H9 (cell line): Measurements from ENCODE around the gene CPNE5. TPM values are rescaled to one million over a fixed set of nuclear protein-coding genes. Genes with fewer than 3 reads are reported as not detected.
A peak's percentile ranks its signal among the peaks of the same experiment; 100 is the strongest.

Experiments used
- DNase-seq: peaks from one replicate; pipeline ENCODE4 v3.0.0-alpha.2; 2017
- H2AFZ ChIP-seq: one replicate; pipeline ENCODE4 v1.6.1; 2013; ENCODE audit warnings: mild to moderate bottlenecking, low read length, control low read depth, moderate library complexity
- H2AK5ac ChIP-seq: 2 replicates; pipeline ENCODE4 v1.6.1; 2013; ENCODE audit warnings: low read length, control low read depth, mixed read lengths; ENCODE audit not compliant: insufficient read length
- H2BK120ac ChIP-seq: one replicate; pipeline ENCODE4 v1.6.1; 2013; ENCODE audit warnings: low read depth, mild to moderate bottlenecking, low read length, control low read depth, inconsistent platforms; ENCODE audit not compliant: poor library complexity, severe bottlenecking
- H2BK12ac ChIP-seq: 2 replicates; pipeline ENCODE4 v1.6.1; 2013; ENCODE audit warnings: low read length, control low read depth, mixed read lengths, low read depth; ENCODE audit not compliant: insufficient read length
- H2BK15ac ChIP-seq: 2 replicates; pipeline ENCODE4 v1.6.1; 2013; ENCODE audit warnings: low read depth, low read length, control low read depth
- H2BK20ac ChIP-seq: one replicate; pipeline ENCODE4 v1.6.1; 2013; ENCODE audit warnings: low read depth, mild to moderate bottlenecking, low read length, control low read depth, inconsistent platforms; ENCODE audit not compliant: poor library complexity, severe bottlenecking
- H2BK5ac ChIP-seq: 2 replicates; pipeline ENCODE4 v1.6.1; 2013; ENCODE audit warnings: low read length, control low read depth, mixed read lengths; ENCODE audit not compliant: insufficient read length
- H3K14ac ChIP-seq: 2 replicates; pipeline ENCODE4 v1.6.1; 2013; ENCODE audit warnings: low read length, control low read depth; ENCODE audit not compliant: insufficient read depth
- H3K18ac ChIP-seq: 2 replicates; pipeline ENCODE4 v1.6.1; 2013; ENCODE audit warnings: low read depth, mild to moderate bottlenecking, mixed read lengths, low read length, control low read depth; ENCODE audit not compliant: insufficient read length
- H3K23ac ChIP-seq: 2 replicates; pipeline ENCODE4 v1.6.1; 2013; ENCODE audit warnings: low read length, control low read depth, mixed read lengths, low read depth; ENCODE audit not compliant: insufficient read length
- H3K23me2 ChIP-seq: 2 replicates; pipeline ENCODE4 v1.6.1; 2013; ENCODE audit warnings: low read depth, mild to moderate bottlenecking, mixed read lengths, low read length, control low read depth; ENCODE audit not compliant: insufficient read length, poor library complexity, severe bottlenecking
- H3K27ac ChIP-seq: 2 replicates; pipeline ENCODE4 v1.5.1; 2013; ENCODE audit warnings: low read length, control low read depth, mixed read lengths, low read depth; ENCODE audit not compliant: insufficient read length
- H3K27me3 ChIP-seq: 2 replicates; pipeline ENCODE4 v1.6.1; 2013; ENCODE audit warnings: low read length, control low read depth, inconsistent platforms; ENCODE audit not compliant: insufficient read depth
- H3K4ac ChIP-seq: 2 replicates; pipeline ENCODE4 v1.6.1; 2013; ENCODE audit warnings: low read depth, mild to moderate bottlenecking, control low read depth, inconsistent platforms, low read length, moderate library complexity
- H3K4me1 ChIP-seq: 2 replicates; pipeline ENCODE4 v1.6.1; 2013; ENCODE audit warnings: low read length, control low read depth, inconsistent platforms; ENCODE audit not compliant: insufficient read depth
- H3K4me2 ChIP-seq: 2 replicates; pipeline ENCODE4 v1.6.1; 2013; ENCODE audit warnings: low read length, control low read depth, mixed read lengths; ENCODE audit not compliant: insufficient read length, insufficient read depth
- H3K56ac ChIP-seq: 2 replicates; pipeline ENCODE4 v1.6.1; 2013; ENCODE audit warnings: low read depth, mild to moderate bottlenecking, mixed read lengths, low read length, control low read depth; ENCODE audit not compliant: insufficient read length
- H3K79me1 ChIP-seq: 2 replicates; pipeline ENCODE4 v1.6.1; 2013; ENCODE audit warnings: low read depth, mild to moderate bottlenecking, moderate library complexity, low read length, control low read depth, inconsistent platforms; ENCODE audit not compliant: insufficient read depth, poor library complexity, severe bottlenecking
- H3K79me2 ChIP-seq: 2 replicates; pipeline ENCODE4 v1.6.1; 2013; ENCODE audit warnings: low read length, control low read depth, inconsistent platforms; ENCODE audit not compliant: insufficient read depth
- H3K9ac ChIP-seq: 2 replicates; pipeline ENCODE4 v1.6.1; 2013; ENCODE audit warnings: low read length, control low read depth, mixed read lengths; ENCODE audit not compliant: insufficient read length; ENCODE audit errors: extremely low read depth
- H3K9me3 ChIP-seq: one replicate; pipeline ENCODE4 v1.6.1; 2013; ENCODE audit warnings: low read depth, low read length, inconsistent platforms; ENCODE audit not compliant: control insufficient read depth
- H3T11ph ChIP-seq: one replicate; pipeline ENCODE4 v1.6.1; 2013; ENCODE audit warnings: mild to moderate bottlenecking, low read length, control low read depth, inconsistent platforms
- H4K20me1 ChIP-seq: one replicate; pipeline ENCODE4 v1.6.1; 2013; ENCODE audit not compliant: control insufficient read depth, insufficient read length, insufficient read depth
- H4K5ac ChIP-seq: 2 replicates; pipeline ENCODE4 v1.6.1; 2013; ENCODE audit warnings: low read depth, mild to moderate bottlenecking, mixed read lengths, low read length, control low read depth; ENCODE audit not compliant: insufficient read length
- H4K8ac ChIP-seq: replicated peaks from 2 replicates; pipeline ENCODE4 v1.6.1; 2013; ENCODE audit warnings: low read length, control low read depth, mixed read lengths, low read depth; ENCODE audit not compliant: insufficient read length
- H4K91ac ChIP-seq: 2 replicates; pipeline ENCODE4 v1.6.1; 2013; ENCODE audit warnings: low read depth, mild to moderate bottlenecking, moderate library complexity, mixed read lengths, low read length, control low read depth; ENCODE audit not compliant: insufficient read length
- H3K27ac Mint-ChIP-seq, 3 experiments: 2 replicates in 2 of 3; 3 replicates in 1 of 3; pipeline ENCODE4 v1.8.0; 2020 to 2021; ENCODE audit warnings: mixed read lengths in 3 of 3, mild to moderate bottlenecking in 1 of 3, moderate library complexity in 1 of 3
- H3K27me3 Mint-ChIP-seq: 2 replicates; pipeline ENCODE4 v1.8.0; 2021; ENCODE audit warnings: low read depth, mild to moderate bottlenecking, moderate library complexity, mixed read lengths
- H3K36me3 Mint-ChIP-seq, 3 experiments: 2 replicates in 2 of 3; 3 replicates in 1 of 3; pipeline ENCODE4 v1.8.0; 2020 to 2021; ENCODE audit warnings: low read depth in 3 of 3, mixed read lengths in 3 of 3; ENCODE audit not compliant: insufficient read depth in 1 of 3
- H3K4me1 Mint-ChIP-seq, 2 experiments: 2 replicates each; pipeline ENCODE4 v1.8.0; 2020; ENCODE audit warnings: mixed read lengths in 2 of 2
- H3K4me3 Mint-ChIP-seq, 2 experiments: 2 replicates in 1 of 2; 3 replicates in 1 of 2; pipeline ENCODE4 v1.8.0; 2020 to 2021; ENCODE audit warnings: mild to moderate bottlenecking in 2 of 2, mixed read lengths in 2 of 2, moderate library complexity in 1 of 2
- H3K9me3 Mint-ChIP-seq, 2 experiments: 2 replicates in 1 of 2; 3 replicates in 1 of 2; pipeline ENCODE4 v1.8.0; 2020; ENCODE audit warnings: mild to moderate bottlenecking in 2 of 2, mixed read lengths in 2 of 2, moderate library complexity in 1 of 2
- WGBS: extraction: QIAGEN DNeasy Blood & Tissue Kit; methylation state at CpG from one replicate; pipeline ENCODE4 v1.1.7; 2013; ENCODE audit warnings: missing lambda C conversion rate, low lambda C conversion rate, mixed read lengths; ENCODE audit not compliant: insufficient read length; ENCODE audit errors: extremely low coverage; 5-methylcytosine and 5-hydroxymethylcytosine counted together
- total RNA-seq: library from RNA; stranded (reverse); gene quantifications from 2 replicates; pipeline ENCODE4 v1.2.1, GENCODE V29; 2021
- TF ChIP-seq, protein P1 (sequence below): fragments of 200-600 bp; sonication (generic); conservative IDR thresholded peaks from 3 replicates; pipeline ENCODE4 v1.8.0; 2021; ENCODE audit warnings: antibody characterized with exemption, mild to moderate bottlenecking

CPNE5 gene
- total RNA-seq, 1 experiment from 2014 or later: 0.52 TPM

- DNase-seq: no peak
- H3K27me3 Mint-ChIP-seq: peaks cover 3% of the 10 kb centered on the region; the same call in 1 of the 2 replicates
Observed at GRCh38 chr6:36692861-36693702, 146.2 kb downstream of the CPNE5 start.

More at GRCh38 chr6:36692861-36693702, 146.2 kb downstream of the CPNE5 start:
- Histone ChIP-seq H4K8ac (no peak overlapping the region), H2BK12ac (no peak overlapping the region), H3K9ac (no peak overlapping the region), H2BK20ac (no peak overlapping the region), H3K23me2 (no peaks in the 10 kb centered on the region), H3K27ac (no peak overlapping the region), H2BK15ac (no peak overlapping the region), H2BK120ac (no peak overlapping the region), H2AFZ (no peak overlapping the region), H3K23ac (no peak overlapping the region), H3K4me1 (no peaks in the 10 kb centered on the region), H3K14ac (no peak overlapping the region; the same call in 1 of the 2 replicates), H3K18ac (no peak overlapping the region), H4K91ac (no peak overlapping the region), H3K4me2 (no peak overlapping the region), H4K5ac (no peak overlapping the region), H4K20me1 (no peaks in the 10 kb centered on the region), H3K79me2 (no peaks in the 10 kb centered on the region), H3K4ac (no peak overlapping the region), H2BK5ac (no peak overlapping the region), H3T11ph (no peak overlapping the region), H3K79me1 (no peaks in the 10 kb centered on the region), H3K27me3 (no peaks in the 10 kb centered on the region), H3K56ac (no peak overlapping the region), H2AK5ac (no peak overlapping the region), H3K9me3 (no peaks in the 10 kb centered on the region)
- Mint-ChIP-seq H3K4me1 (peaks cover 0 to 4% of the 10 kb centered on the region in 2 experiments; a peak in 1 of 4 replicates), H3K27ac (peak overlapping the region in 1 of 3 experiments; percentile 7; a peak in 2 of 7 replicates), H3K36me3 (no peaks in the 10 kb centered on the region), H3K4me3 (no peak overlapping the region), H3K9me3 (no peaks in the 10 kb centered on the region)
- WGBS: no CpG with 5 or more reads among the region's 27 CpGs
- TF ChIP-seq, protein P1, sequence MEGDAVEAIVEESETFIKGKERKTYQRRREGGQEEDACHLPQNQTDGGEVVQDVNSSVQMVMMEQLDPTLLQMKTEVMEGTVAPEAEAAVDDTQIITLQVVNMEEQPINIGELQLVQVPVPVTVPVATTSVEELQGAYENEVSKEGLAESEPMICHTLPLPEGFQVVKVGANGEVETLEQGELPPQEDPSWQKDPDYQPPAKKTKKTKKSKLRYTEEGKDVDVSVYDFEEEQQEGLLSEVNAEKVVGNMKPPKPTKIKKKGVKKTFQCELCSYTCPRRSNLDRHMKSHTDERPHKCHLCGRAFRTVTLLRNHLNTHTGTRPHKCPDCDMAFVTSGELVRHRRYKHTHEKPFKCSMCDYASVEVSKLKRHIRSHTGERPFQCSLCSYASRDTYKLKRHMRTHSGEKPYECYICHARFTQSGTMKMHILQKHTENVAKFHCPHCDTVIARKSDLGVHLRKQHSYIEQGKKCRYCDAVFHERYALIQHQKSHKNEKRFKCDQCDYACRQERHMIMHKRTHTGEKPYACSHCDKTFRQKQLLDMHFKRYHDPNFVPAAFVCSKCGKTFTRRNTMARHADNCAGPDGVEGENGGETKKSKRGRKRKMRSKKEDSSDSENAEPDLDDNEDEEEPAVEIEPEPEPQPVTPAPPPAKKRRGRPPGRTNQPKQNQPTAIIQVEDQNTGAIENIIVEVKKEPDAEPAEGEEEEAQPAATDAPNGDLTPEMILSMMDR: no peak
